GM23248 (cell line): ENCODE results near the gene NUDCD3.

ENCODE experiments used
- EZH2 ChIP-seq: fragments of 200-600 bp; sonication (generic); IDR thresholded peaks from 2 replicates; pipeline ENCODE4 v1.6.1; 2018; ENCODE audit warnings: antibody characterized with exemption, mild to moderate bottlenecking; ENCODE audit not compliant: insufficient read depth, poor library complexity, severe bottlenecking
- EZH2phosphoT487 ChIP-seq: fragments of 200-600 bp; sonication (generic); IDR thresholded peaks from 2 replicates; pipeline ENCODE4 v1.6.1; 2018; ENCODE audit warnings: antibody characterized with exemption, moderate library complexity, mild to moderate bottlenecking, low read depth; ENCODE audit not compliant: insufficient read depth

DNA sequence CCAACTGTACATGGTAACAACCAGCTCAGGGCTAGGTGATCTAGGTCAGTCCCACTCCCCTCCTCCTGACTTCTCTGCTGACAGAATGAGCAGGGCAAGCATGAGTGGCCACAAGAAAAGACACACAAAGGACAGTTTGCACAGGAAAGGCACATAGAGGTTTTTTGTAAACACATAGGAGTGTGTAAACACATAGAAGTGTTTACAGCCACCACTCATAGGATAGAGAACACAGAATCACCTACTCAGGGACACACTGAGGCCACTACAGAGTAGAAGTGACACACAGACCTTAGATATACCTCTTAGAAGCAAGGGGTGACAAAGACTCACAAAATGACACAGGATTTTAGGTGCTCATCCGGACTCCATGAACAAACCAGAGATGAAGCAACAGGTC lies 19.0 kb downstream of the NUDCD3 start:
- TF ChIP-seq EZH2 (no peak), EZH2phosphoT487 (no peak)
